RWPE1 (cell line): ENCODE data around the gene ITIH6.

ENCODE experiments used
- CTCF ChIA-PET: fragments of 350-600 bp; sonication (Branson Sonifier 250); formaldehyde crosslinking; extraction: SDS; loops from one replicate; lab custom pipeline; 2021; lab: Yijun Ruan, JAX
- POLR2A ChIA-PET: fragments of 400-600 bp; formaldehyde crosslinking; extraction: SDS; loops from one replicate; lab custom pipeline; 2020; ENCODE audit warnings: antibody characterized with exemption; ENCODE audit not compliant: low non-redundant PET; lab: Yijun Ruan, JAX
- DNase-seq: peaks from one replicate; pipeline ENCODE4 v3.0.0; 2012; ENCODE audit warnings: low spot score
- H3K27ac ChIP-seq: fragments of 450-650 bp; 2 replicates; pipeline ENCODE4 v1.5.1; 2017
- CTCF ChIP-seq: fragments of 450-650 bp; conservative IDR thresholded peaks from 2 replicates; pipeline ENCODE4 v1.5.1; 2017; ENCODE audit warnings: low read depth, mild to moderate bottlenecking

Gene ITIH6

GRCh38 chrX:54825716-54826438 lies 27.8 kb upstream of the ITIH6 start:
- ChIA-PET CTCF (no interaction called here), POLR2A (no interaction called here)
- no peak for TF ChIP-seq CTCF
- H3K27ac ChIP-seq = no peak overlapping the region
- DNase-seq = no peak

GRCh38 chrX:54824722-54825121 lies 26.7 kb upstream of the ITIH6 start:
- TF ChIP-seq CTCF = no peak
- H3K27ac ChIP-seq = no peak overlapping the region
- ChIA-PET POLR2A (no interaction called here), CTCF (no interaction called here)
- no peak for DNase-seq

GRCh38 chrX:54824195-54824594 lies 26.1 kb upstream of the ITIH6 start:
- ChIA-PET POLR2A (no interaction called here), CTCF (no interaction called here)
- TF ChIP-seq CTCF = no peak
- H3K27ac ChIP-seq = no peak overlapping the region
- DNase-seq = no peak

- POLR2A ChIA-PET = no interaction called here
- TF ChIP-seq CTCF = no peak
- CTCF ChIA-PET = no interaction called here
- DNase-seq = no peak
- no peak overlapping the region for H3K27ac ChIP-seq
Observed at GRCh38 chrX:54821310-54821709, 23.3 kb upstream of the ITIH6 start.

- no peak overlapping the region for H3K27ac ChIP-seq
- POLR2A ChIA-PET = no interaction called here
- TF ChIP-seq CTCF = no peak
- DNase-seq = no peak
- CTCF ChIA-PET = no interaction called here
Observed at GRCh38 chrX:54820737-54821136, 22.7 kb upstream of the ITIH6 start.

- ChIA-PET POLR2A (no interaction called here), CTCF (no interaction called here)
- TF ChIP-seq CTCF = no peak
- H3K27ac ChIP-seq = no peak overlapping the region
- no peak for DNase-seq
Observed at GRCh38 chrX:54819201-54819600, 21.1 kb upstream of the ITIH6 start.
